ENCODE measurements around the gene CRYBG1.
"Not testable (repeated sequence)": the region's sequence is repeated elsewhere in the genome, so short reads cannot be mapped to it uniquely, and the experiment has no call there.

CRYBG1 gene

DNA sequence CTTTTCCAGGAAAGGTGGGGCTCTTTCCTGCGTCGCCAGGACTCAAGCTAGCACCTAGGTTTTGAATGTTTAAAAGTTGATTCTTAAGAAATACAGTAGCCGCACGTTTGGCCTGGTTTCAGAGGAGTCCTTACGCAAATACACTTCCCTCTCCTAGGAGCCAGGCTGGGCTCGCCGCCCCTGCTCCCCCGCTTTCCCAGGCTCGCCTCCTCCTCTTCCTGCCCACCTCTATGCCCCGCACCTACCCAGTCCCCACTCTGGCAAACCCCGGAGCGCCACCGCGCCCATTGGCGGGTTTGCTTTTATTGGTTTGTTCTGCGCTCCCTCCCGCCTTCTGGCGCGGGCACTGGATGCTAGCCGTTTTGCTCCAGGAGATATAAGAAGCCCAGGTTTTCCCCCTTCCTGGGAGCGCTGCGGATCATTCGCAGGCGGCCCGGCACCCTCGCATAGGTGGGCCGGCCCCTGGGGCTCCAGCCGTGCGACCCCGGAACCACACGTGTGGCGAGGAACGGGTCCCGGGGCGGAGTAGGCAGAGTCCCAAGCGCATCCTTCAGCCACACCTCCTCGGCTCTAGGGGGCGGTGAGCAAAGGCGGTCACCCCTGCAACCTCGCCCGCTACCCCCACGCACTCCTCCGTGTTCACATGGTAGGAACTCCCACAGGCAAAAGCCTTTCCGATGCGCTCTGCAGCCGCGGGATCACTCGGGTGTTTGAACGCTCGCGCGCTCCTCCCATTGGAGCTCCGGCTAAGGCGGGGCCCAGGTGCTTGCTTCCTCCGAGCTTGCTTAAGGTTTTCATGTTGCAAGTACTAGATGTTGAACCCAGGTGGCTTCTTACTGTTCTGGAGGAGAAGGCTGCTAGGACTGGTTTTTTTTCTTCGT lies 149.8 kb downstream of the CRYBG1 start:
- TF ChIP-seq, protein P1, sequence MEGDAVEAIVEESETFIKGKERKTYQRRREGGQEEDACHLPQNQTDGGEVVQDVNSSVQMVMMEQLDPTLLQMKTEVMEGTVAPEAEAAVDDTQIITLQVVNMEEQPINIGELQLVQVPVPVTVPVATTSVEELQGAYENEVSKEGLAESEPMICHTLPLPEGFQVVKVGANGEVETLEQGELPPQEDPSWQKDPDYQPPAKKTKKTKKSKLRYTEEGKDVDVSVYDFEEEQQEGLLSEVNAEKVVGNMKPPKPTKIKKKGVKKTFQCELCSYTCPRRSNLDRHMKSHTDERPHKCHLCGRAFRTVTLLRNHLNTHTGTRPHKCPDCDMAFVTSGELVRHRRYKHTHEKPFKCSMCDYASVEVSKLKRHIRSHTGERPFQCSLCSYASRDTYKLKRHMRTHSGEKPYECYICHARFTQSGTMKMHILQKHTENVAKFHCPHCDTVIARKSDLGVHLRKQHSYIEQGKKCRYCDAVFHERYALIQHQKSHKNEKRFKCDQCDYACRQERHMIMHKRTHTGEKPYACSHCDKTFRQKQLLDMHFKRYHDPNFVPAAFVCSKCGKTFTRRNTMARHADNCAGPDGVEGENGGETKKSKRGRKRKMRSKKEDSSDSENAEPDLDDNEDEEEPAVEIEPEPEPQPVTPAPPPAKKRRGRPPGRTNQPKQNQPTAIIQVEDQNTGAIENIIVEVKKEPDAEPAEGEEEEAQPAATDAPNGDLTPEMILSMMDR (IDR thresholded peaks at IDR 0.05; ENCODE audit: borderline replicate concordance, insufficient read depth, low read depth, low read length) = peak; percentile 31; the same call in 1 of the 2 replicates
- peak overlapping the region; percentile 60 for H3K4me3 ChIP-seq (ENCODE audit: low read depth, low read length)

DNA sequence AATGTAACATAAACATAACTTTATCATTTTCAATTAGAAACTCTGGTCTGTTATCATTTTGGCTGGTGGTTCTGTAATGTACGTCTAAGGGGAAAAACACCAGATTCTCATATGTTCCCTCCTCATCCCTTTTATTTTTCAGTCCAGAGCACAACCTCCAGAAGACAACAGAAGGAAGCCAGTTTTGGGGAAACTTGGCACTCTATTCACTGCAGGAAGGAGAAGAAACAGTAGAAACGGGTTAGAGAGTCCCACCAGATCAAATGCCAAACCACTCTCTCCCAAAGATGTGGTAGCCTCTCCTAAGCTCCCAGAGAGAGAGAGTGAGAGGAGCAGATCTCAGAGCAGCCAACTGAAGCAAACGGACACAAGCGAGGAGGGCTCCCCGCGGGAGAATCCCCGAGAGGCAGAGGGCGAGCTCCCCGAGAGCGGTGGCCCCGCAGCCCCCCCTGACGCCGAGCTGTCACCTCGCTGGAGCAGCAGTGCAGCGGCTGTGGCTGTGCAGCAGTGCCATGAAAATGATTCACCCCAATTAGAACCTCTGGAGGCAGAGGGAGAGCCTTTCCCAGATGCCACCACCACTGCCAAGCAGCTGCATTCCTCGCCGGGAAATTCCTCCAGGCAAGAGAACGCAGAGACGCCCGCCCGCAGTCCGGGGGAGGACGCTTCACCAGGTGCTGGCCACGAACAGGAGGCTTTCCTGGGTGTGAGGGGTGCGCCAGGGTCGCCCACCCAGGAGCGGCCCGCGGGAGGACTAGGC lies 151.0 kb downstream of the CRYBG1 start:
- TF ChIP-seq, protein P1 (IDR thresholded peaks at IDR 0.05; ENCODE audit: borderline replicate concordance, insufficient read depth, low read depth, low read length) = no peak
- peak overlapping the region; percentile 77 for H3K4me3 ChIP-seq (ENCODE audit: low read depth, low read length)

DNA sequence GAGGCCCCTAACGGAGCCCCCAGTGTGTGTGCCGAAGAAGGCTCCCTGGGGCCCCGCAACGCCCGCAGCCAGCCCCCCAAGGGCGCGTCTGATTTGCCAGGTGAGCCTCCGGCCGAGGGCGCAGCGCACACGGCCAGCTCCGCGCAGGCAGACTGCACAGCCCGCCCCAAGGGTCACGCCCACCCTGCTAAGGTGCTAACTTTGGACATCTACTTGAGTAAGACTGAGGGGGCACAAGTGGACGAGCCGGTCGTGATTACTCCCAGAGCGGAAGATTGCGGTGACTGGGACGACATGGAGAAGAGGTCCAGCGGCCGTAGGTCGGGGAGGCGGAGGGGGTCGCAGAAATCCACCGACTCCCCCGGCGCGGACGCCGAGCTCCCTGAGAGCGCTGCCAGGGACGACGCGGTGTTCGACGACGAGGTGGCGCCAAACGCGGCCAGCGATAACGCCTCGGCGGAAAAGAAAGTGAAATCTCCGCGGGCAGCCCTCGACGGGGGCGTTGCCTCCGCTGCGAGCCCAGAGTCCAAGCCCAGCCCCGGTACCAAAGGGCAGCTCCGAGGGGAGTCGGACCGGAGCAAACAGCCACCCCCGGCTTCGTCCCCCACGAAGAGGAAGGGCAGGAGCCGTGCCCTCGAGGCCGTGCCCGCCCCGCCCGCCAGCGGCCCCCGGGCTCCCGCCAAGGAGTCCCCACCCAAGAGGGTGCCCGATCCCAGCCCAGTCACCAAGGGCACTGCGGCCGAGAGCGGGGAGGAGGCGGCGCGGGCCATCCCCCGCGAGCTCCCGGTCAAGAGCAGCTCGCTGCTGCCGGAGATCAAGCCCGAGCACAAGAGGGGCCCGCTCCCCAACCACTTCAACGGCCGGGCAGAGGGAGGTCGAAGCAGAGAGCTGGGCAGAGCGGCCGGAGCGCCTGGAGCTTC lies 151.8 kb downstream of the CRYBG1 start:
- H3K4me3 ChIP-seq (ENCODE audit: low read depth, low read length) = peak overlapping the region; percentile 77
- TF ChIP-seq, protein P1 (IDR thresholded peaks at IDR 0.05; ENCODE audit: borderline replicate concordance, insufficient read depth, low read depth, low read length) = peak; percentile 36; the same call in 1 of the 2 replicates

DNA sequence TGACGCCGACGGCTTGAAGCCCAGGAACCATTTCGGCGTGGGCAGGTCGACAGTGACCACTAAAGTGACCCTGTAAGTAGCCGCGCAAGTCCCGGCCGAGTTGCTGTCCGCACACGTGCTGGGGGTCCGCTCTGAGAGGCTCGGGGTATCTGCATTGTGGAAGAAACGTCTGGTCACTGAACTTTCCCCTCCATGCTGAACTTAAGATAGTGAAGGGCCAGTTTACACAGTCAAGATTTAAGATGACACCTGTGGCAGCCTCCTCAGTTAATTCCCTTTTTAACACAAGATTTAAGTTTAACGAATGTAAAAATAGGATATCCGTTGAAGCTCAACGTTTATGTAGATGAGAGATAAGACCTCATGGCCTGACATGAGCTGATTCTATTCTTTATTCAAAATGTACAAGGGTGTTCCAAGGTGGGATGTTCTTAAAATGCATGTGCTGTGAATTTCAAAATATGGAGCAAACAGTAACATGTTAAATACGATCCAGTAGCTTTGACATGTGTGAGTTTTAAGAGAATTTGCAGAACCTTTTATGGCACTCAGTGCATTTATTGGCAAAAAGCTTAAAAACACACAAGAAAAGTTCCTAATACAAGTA lies 152.6 kb downstream of the CRYBG1 start:
- TF ChIP-seq, protein P1 (IDR thresholded peaks at IDR 0.05; ENCODE audit: borderline replicate concordance, insufficient read depth, low read depth, low read length) = no peak
- peak overlapping the region; percentile 77 for H3K4me3 ChIP-seq (ENCODE audit: low read depth, low read length)

DNA sequence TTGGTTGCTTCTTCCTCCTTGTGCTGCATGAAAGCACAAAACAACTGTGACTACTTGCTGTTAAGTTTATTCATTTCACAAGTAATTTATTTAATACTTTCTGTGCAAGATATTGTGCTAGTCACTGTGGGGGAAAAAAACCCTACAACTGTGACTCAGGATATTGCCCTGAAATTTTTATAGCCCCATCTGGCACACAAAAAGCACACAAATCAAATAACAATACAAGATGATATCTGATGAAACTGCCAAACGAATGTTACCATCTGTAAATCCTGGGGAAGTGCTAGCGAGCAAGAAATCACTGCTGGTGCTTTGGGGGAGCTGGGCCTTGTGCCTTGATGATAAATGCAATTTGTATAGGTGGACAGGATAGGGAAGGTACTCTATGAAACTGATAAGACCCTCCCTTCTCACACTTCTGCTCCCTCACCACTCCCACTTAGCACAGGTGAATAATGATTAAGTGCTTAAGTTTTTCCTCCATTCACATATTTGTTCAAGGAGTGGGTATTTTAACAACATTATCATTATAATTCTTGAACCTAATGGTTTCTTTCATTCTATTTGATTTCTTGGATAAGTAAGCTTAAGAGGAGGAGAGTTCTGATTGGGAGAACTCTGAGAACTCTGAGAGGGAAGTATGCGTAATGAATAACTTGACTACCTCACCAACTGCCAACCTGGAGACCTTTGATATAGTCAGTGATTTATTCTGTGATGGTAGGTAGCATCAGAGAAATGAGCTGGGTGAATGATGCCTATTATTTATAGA lies 153.5 kb downstream of the CRYBG1 start:
- peak overlapping the region; percentile 77 for H3K4me3 ChIP-seq (ENCODE audit: low read depth, low read length)
- TF ChIP-seq, protein P1 (IDR thresholded peaks at IDR 0.05; ENCODE audit: borderline replicate concordance, insufficient read depth, low read depth, low read length) = no peak

DNA sequence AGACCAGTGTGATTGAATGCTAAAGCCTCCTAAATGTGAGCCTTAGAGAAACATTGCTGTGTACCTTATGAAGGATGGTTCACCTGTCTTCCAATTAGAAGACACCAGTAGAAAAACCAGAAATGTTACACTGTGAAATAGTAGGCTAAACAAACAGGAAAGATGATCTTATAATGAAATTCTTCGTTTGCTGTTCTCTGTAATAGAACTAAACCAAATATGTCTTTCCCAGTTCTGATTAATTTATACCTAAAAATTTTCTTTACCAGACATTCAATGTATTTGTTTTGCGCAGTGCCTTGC lies 154.0 kb downstream of the CRYBG1 start:
- H3K4me3 ChIP-seq (ENCODE audit: low read depth, low read length) = no peak overlapping the region
- TF ChIP-seq, protein P1 (IDR thresholded peaks at IDR 0.05; ENCODE audit: borderline replicate concordance, insufficient read depth, low read depth, low read length) = no peak

DNA sequence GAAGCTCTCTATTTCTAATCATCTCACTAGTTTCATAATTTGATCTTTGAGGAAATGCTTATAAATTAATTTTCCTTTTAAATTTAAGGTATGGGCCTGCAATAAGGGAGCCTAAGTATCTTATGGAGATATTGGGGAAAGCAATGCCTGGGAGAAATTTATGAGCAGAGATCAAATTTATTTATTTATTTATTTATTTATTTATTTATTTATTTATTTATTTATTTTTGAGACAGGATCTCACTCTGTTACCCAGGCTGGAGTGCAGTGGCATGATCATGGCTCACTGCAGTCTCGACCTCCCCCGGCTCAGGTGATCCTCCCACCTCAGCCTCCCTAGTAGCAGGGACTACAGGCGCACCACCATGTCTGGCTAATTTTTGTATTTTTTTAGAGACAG lies 155.1 kb downstream of the CRYBG1 start:
- H3K4me3 ChIP-seq (ENCODE audit: low read depth, low read length) = not testable (repeated sequence)
